GM21528 (cell line): ENCODE measurements around the gene HNRNPLL.

Experiments
- ATAC-seq: cut with Tn5 transposase; IDR thresholded peaks from one replicate; pipeline ENCODE4 v1.9.1; 2021; ENCODE audit warnings: mild to moderate bottlenecking, moderate library complexity; ENCODE audit not compliant: unreplicated experiment, low FRiP score

HNRNPLL gene

DNA sequence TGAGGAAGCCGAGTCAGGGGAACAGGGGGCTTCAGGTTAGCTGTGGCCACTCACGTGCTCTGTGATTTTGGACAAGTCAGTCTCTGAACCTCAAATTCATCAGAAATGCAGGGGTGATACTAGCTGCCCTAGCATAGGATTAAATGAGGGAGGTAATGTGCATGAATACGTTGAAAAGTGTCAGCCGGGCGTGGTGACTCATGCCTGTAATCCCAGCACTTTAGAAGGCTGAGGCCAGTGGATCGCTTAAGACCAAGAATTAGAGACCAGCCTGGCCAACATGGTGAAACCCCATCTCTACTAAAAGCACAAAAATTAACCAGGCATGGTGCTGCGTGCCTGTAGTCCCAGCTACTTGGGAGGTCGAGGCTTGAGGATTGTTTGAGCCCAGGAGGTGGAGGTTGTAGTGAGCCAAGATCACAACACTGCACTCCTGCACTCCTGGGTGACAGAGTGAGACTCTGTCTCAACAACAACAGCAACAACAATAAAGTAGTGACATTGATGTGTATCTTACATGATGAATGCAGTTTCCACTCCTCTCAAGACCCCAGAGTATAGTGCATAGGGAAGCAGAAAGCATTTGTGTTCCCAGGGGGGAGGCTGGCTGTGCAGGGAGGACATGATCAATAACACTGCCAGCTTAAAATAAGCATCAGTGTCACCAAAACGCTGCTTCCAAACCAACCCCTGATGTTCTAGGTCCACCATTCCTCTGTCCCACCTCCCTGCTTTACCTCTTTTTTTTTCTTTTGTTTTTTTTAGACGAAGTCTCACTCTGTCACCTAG, 68.8 kb downstream of the HNRNPLL start:
- ATAC-seq, result no peak

DNA sequence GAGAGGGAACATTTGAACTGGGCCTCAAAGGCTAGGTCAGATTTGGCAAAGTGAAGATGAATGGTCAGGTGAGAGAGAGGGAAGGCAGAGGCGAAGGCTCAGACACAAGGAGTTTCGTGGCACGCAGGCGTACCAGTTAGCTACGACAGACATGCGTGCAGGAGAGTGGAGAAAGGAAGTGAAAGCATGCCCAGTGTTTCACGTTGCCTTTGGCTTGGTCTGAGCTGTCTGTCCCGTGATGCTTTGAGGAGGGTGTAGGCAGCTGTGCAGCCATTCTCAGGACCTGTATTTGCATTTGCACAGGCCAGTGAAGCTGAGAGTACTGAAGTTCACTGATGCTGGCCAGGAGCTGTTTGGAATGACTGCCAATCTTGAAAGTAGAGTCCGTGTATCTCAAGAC, 69.5 kb downstream of the HNRNPLL start:
- ATAC-seq, result peak; percentile 94

DNA sequence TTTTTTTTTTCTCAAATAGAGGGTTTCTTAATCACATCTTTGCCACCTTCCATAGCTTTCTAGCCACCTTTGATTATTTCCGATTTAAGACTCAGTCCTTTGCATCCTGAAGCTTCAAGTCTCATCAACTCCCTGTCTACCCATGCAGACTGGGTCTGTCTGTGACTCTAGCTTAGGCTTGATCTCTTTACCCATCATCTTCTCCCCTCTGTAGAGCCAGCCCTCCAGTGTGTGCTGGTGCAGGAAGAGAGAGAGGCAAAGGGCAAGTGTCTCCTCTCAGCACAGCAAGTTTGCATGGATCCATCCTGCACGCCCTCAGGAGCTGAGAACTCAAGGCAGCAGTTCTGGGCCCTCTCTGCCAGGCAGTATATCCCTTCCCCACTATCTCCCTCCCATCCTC, 70.4 kb downstream of the HNRNPLL start:
- ATAC-seq, result no peak

DNA sequence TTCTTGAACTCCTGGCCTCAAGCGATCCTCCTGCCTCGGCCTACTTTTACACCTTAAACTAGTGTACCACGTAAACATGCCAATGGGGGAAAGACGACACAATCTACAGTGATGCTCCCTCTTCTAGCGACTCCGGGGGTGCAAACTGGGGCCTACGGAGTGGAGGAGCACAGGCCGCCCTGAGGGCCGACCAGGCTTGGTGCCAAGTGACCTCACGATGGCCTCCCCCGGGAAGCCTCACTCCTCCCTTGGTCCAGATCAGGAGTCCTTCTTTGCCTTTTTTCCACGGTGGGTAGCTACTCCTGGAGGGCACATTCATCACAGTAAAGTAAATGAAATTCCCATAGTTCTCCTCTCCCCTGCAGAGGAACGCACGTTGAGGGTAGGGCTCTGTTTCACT, 73.5 kb downstream of the HNRNPLL start:
- ATAC-seq, result no peak

DNA sequence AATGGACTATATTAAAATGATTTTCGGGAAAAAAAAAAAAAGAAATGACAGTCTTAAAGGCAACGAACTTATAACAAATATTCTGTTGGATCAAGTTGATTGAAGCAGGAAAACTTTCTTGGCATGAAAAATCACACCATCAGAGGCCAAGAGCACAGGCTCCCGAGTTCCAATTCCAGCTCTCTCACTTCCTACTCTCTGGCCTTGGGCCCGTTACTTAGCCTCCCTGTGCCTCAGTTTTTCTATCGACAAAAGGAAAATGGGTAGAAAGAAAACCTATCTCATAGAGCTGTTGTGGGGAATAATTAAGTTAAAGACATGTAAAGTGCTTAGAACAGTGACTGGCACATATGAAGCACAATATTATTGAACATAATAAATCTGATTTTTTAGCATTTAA, 74.2 kb downstream of the HNRNPLL start:
- no peak for ATAC-seq

DNA sequence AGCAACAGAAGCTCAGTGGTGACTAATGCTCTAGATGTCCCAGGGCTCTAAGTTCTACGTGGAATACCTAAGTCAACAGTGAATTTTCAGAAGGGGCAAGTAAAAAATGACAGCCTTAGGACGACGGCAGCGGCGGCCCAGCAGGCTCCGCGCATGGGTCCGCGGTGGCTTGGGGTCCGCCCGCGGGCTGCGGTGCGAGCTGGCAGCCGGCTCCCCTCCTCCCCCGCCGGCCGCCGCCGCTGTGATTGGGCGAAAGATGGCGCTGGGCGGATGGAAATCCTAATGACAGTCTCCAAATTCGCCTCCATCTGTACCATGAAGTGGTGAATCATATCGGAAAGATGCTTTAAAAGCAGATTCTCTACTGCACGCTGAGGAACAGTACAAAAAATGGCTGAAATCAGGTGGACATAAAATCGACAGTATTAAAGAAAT, 74.7 kb downstream of the HNRNPLL start:
- no peak for ATAC-seq

DNA sequence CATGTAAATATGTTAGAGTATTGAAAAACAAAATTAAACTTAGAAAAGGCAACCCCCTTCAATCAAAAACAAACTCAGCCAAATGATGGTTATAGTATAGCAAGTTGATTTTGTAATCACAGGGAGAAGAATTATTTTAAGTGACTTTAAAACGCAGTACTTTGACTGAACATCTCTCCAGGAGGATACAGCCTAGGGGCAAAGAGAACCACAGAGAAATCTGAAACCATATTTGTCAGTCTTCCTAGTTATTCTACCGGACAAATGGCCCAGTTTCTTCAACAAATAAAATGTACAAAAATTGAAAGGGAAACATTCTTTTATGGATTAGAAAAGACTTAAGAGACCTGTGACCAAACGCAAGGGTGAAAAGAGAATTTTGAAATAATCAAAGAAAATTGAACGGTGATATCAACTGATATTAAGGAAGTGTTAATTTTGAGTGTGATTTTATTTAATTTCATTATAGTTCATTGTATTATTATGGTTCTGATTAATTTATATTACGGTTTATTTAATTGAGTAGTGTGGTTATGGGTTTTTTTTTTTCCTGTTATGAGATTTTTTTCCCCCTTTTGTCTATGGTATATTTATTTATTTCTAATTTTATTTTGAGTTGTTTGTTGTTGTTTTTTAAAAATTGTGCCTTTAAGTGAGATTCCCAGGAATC, 75.3 kb downstream of the HNRNPLL start:
- no peak for ATAC-seq

DNA sequence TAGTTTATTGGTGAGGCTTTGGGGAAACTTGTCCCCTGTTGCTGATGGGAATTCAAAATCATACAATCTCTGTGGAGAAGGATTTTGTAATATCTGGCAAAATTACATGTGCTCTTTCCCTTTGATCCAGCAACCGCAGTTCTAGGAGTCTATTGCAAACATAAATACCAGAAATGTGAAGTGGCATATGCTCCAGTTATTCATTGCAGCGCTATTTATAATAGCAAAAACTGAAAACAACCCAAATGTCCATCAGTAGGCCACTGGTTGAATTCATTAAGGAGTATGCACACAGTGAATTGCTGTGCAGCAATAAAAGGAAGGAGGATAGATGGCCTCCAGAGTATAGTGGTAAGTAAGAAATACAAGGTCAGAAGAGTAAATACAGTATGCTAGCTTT, 76.5 kb downstream of the HNRNPLL start:
- no peak for ATAC-seq

DNA sequence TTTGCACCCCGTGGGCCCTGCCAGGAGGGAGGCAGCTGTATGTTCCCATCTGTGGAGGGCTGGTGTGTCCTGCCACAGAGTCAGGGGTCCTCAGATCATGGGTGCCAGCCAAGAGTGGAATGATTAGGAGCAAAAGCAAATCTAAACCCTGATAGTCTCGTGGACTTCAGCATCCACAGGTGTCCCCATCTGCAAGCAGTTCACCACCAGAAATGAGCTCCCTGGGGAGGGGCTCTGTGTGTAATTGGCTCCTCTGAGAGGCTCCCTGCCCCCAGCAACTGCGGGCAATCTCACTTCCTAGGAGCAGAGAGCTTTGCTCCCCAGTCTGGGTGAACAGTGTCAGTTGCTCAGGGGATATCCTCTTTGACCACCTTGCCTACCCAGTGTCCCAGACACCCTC, 78.1 kb downstream of the HNRNPLL start:
- ATAC-seq, result no peak

DNA sequence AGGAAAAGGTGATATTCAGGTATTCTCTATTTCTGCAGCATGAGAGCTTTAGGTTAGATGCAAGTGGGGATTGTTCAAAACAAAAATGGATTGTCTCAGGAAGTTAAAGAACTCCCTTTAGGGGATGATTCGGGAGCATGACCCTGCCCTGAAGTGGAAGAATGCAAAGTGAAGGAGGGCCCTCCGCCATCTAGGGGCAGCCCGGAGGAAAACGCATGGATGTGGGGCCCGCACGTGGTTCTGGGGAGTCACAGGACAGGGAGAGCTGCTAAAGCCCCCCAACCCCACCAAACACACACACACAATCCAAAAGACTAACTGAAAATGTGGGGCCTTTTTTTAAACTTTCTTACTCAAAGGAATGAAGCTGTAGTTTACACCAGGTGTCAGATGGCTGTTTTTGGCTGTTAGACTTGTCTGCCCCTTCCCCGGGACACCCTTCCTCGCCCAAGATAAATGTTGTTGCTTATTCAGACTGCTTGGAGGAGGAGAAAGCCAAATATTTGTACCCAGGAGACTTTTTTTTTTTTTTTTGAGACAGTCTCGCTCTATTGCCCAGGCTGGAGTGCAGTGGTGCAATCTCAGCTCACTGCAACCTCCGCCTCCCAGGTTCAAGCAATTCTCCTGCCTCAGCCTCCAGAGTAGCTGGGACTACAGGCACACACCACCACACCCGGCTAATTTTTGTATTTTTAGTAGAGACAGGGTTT, 78.8 kb downstream of the HNRNPLL start:
- no peak for ATAC-seq

DNA sequence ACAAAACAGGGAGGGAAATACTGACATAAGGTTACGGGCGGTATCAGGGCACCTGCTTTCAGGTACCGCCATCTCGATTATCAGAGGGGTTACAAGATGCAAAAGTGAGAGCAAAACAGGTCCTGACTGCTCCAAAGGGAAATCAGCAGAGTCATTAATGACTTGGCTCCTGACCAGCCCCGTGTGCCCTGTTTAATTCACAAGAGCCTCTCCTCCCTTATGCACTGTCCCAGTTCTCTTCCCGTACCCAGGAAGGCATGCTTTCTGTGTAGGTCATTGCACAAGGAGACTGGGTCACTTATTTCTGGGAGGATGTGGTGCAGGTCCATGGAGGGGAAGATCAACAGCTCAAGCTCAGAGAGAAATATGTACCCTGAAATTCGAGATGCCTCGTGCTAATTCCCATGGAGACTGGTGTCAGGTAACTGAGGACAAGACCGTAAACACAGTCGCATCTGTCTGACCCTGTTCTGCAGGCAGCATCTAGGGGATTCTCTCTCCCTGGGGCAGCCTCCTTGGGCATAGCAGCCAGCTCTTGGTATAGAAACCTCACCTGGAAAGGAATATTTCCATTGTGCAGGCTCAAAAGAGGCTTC, 79.9 kb downstream of the HNRNPLL start:
- ATAC-seq, result no peak

DNA sequence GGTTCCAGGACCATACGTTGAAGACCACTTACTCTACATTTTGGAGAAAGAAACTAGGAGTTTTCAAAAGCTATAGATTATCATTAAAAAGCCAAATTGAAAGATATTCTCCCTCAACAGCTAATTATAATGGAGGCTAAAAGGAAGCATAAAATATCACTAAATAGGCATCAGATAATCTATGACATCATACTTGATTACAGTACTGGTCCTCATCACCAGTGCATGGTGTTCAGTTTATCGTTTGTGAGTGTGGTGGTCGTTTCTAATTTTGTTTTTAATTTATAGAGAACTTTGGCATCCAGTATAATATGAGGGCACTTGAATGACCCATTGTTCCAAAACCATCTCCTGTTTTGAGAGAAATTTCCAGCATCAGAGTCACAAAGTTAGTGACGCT, 80.9 kb downstream of the HNRNPLL start:
- ATAC-seq, result no peak

DNA sequence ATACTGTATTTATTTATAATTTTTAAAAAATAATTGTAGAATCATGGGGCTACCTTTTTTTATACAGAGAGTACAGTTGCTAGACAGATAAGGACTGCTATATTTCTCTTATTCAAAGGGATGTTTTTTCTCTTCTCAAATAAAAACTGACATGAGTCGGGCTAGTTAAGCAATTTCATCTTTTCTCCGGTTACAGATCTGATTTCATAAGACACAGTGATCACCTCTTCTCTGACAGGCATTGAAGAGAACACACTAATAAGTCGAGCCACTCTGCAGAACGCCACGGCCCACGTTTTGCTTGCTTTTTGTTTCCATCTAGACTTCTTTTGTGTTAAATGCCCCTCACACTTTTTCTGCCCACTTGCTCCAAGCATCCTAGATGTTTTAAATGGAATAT, 85.4 kb downstream of the HNRNPLL start:
- ATAC-seq, result no peak

DNA sequence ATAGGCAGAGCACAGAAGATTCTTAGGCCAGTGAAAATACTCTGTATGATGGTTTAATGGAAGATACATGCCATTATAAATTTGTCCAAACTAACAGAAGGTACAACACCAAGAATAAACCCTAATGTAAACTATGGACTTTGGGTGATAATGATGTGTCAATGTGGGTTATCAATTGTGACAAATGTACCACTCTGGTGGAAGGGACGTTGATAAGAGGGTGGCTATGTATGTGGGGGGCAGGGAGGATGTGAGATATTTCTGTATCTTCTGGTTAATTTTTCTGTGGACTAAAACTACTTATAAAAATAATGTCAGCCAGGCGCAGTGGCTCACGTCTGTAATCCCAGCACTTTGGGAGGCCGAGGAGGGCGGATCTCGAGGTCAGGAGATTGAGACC, 86.2 kb downstream of the HNRNPLL start:
- no peak for ATAC-seq

DNA sequence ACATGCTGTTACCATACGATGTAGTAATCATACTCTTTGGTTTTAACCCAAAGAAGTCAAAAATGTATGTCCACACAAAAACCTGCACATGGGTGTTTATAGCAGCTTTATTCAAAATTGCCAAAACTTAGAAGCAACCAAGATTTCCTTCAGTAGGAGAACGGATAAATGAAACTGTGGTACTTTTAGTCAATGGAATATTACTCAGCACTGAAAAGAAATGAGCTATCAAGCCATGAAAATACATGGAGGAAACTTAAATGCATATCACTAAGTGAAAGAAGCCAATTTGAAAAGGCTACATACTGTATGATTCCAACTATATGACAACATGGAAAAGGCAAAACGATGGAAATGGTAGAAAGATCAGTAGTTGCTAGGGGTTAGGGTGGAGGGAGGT, 86.6 kb downstream of the HNRNPLL start:
- no peak for ATAC-seq

DNA sequence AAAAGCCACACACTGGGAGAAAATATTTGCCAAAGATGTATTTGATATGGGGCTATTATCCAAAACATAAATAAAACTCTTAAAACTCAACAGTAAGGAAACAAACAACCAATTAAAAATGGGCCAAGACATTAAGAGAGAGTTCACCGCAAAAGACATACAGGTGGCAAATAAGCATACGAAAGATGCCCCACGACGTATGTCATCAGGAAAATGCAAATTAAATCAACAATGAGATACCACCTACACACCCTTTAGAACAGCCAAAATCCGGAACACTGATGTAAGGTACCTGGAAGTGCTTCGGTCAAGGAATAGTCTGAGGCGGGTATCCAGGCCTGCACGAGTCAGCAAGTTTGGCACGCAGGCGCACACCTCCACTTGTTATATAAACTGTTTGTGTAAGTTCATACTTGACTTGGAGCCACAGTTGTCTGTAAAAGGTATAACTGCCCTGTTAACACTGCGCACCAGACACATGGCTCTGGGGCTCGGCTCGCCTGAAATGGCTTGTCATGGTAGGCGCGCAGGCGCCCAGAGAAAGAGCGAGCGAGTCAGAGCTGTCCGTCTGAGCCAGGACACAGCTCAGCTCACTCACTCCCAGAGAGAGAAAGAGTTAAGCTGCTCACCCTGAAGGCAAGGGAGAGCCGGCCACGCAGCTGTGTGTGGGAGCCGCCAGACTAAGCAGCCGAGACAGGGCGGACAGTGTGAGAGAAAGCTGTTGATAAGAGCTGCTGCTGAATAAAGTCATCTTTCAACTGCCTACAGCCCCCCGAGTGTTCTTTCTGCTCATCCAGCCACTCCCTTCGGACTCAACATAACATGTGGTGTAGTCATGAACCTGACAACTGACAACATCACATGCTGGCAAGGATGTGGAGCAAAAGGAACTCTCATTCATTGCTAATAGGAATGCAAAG, 87.3 kb downstream of the HNRNPLL start:
- no peak for ATAC-seq

DNA sequence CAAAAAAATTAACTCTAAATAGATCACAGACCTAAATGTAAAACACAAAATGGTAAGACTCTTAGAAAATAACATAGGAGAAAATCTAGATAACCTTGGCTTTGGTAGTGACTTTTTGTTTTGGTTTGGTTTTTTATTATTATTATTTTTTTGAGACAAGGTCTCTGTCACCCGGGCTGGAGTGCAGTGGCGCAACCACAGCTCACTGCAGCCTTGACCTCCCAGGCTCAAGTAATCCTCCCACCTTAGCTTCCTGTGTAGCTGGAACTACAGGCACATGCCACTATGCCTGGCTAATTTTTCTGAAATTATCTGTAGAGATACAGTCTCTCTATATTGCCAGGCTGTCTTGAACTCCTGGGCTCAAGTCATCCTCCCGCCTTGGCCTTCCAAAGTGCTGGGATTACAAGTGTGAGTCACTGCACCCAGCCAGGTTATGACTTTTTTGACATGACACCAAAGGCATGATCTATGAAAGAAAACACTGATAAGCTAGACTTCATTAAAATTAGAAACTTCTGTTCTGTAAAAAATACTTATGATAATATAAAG, 88.0 kb downstream of the HNRNPLL start:
- no peak for ATAC-seq

DNA sequence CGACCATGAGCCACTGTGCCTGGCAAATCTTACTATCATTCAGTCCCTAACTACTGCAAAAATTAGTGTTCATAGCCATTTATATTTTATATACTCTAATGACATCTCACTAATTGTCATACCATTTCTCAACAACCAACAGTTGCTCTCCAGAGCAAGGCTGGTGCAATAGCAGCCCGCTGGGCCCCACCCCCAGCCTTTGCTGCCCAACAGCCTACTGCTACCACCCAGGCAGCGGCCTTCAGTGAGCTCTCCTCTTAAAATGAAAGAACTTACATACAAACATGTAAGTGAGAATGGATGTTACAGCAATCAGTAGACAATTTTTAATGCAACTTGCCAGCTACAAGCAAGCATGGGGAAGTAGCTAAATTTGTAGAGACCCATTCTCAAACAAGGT, 90.5 kb downstream of the HNRNPLL start:
- ATAC-seq, result no peak
